Measurements from ENCODE around the gene POLD4. TPM values are rescaled to one million over a fixed set of nuclear protein-coding genes. Genes with fewer than 3 reads are reported as not detected.
A peak's percentile ranks its signal among the peaks of the same experiment; 100 is the strongest.

POLD4 gene
- total RNA-seq, 2 donors from 2014 or later: 54.5 to 59.3 TPM

DNA sequence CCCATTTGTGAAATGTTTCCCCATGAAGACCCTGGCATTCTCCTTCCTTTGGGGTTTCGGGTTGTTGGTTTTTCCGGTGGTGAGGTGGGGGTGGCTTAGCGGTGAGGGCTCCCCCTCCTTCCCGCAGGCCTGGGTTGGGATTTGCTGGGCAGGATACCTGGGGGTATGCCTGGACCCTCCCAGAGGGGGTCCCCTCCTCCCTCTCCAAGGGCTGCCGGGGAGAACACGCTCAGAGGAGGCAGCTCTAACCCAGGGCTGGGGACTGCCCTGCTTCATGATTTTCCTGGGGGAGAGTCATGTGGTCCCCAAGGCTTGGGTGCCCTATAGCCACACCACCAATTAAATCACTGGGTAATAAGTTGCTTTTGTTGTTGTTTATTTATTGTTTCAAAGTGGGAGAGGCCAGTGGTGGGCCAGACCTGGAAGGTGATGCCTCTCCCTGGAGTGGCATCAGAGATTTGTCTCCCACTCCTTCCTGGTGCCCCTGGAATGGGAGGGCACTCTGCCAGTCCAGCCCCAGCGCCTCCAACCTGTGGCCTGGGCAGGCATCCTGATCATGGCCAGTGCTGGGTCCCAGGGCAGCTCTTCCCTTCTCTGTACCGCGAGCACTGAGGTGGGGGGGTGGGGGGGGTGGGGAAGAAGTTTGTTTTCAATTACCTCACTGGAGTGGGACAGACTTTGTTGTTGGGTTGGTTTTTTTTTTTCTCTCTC is 21.4 kb upstream of the POLD4 start:
- intact Hi-C loops (cut with DNase I): no loop called here
- no peak for ATAC-seq
- DNase-seq: no peak

DNA sequence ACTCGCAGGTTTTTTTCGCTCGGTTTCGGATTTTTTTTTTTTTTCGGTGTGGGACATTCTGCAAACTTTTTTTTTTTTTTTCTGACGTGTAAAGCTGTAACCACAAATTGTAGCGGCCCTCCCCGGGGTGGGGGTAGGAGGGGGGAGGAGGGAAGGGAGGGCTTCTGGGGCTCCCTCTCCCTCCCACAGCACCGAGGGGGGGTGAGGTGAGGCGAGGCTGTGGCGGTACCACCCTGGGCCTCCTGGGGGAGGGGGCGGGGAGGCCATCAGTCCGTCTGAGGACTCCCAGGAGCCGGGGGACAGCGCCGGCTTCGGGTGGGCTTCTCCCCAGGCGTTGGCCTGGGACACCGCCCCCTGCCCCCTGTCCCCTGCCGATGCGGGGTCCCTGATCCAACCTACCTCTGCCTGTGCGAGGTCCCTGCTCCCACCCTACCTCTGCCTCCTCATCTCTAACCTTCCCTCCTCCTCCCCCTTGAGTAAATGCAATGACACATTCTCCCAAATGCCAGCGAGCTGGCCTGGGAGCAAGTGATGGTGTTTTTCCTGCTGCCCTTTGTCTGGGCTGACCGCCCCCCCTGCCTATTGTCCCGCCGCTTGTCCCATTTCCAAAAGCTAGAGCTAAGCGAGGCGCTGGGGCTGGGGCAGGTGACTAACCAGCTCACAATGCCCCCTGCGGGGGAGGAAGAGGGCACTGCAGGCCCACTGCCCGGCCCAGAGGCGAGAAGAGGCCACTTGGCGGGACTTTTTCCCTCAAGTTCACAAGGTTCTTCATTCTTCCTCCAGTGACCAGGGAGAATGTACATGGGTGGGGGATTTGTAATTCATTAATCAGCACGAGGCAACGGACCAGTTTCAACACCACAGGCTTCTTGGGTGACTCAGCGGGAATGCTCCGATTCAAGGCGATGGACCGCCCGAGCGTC is 20.6 kb upstream of the POLD4 start:
- peak; percentile 58 to 67 for ATAC-seq
- DNase-seq: peak; percentile 87
- intact Hi-C loops (cut with DNase I): no loop called here

DNA sequence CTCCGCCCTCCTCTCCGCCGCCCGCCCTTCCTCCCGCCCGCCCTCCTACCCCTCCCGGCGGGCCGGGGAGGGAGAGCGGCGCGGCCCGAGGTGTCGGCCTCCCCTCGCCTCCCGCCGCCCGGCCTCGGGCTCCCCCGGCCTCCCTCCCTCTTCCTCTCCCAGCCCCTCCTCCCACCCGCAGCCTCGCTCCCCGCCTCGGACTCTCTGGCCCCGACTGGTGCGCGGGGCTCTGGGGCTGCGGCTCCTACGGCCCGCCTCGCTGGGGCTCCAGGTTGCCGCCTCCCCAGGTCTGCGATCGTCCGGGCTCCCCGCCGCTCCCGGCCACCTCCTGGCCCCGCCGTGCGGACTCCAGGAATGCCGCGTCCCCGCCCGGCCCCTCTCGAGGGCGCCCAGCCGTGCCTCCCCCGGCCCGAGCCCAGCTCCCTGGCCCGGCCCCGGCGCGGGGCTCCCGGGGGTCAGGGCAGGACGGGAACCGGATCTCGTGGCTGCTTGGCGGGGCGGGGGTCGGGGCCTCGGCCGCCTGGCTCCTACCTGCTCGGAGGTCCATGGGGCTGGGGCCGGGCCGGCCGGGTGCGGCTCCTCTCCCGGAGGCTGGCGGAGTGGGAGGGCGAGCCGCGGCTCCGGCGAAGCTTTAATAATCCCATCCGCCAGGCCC is 19.8 kb upstream of the POLD4 start, which contains the start of gene CLCF1:
TSS of gene CLCF1 (minus strand) at position 606 of the 655 bp plus-strand sequence. CDS start at position 547, 59 bp downstream.
- peak; percentile 58 to 71 for ATAC-seq
- peak; percentile 80 for DNase-seq
- intact Hi-C loops (cut with DNase I): no loop called here

DNA sequence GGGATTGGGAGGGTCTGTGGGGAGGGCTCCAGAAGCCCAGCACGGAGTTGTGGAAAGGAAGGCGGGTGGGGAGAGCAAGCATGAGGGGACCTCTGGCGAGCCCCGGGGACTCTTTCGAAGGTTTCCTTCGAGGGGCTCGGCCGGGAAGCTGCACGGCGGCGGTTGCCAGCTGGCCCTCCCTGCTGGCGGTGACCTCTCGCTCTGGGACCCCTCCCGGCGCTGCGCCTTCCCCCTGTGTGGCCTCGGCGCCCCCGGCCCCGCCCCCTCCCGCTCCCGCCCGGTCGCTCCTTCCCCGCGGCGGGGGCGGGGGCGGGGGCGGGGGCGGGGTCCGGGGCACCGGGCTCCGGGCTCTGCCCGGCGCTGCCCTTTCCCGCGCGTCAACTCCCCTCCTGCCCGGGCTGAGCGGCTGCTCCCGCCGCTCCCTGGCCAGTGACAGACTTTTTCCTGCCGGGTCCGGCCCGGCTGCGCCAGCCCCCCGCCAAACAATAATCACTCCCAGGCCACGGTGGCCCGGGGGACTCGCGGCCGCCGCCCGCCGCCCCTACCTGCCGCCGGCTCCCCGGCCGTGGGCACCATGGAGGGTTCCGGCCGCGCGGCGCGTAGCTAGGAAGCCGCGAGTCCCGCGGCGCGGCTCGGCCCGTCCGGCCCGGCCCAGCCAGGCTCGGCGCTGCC is 19.1 kb upstream of the POLD4 start:
- intact Hi-C loops (cut with DNase I): no loop called here
- DNase-seq (peak; percentile 56), ATAC-seq (peak; percentile 2 to 31)

DNA sequence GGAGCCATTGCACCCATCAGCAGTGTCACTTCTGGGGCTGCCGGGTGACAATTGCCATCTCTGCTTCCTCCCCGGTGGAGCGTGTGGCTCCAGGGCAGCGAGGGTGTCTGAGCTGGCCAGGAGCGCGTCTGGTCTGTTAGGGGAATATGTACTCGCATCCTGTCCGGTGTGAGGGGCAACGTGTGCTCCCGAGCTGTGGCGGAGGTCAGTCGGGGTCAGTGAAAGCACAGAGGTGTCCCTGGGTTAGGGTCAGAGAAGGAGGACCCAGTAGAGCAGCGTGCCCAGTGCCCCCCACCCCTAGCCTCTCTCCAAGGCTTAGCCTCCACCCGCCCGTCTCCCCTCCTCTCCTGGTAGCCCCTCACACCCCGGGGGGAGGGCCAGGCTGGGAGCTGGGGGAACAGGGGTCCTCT is 18.6 kb upstream of the POLD4 start:
- intact Hi-C loops (cut with DNase I): no loop called here
- ATAC-seq (no peak), DNase-seq (no peak)

DNA sequence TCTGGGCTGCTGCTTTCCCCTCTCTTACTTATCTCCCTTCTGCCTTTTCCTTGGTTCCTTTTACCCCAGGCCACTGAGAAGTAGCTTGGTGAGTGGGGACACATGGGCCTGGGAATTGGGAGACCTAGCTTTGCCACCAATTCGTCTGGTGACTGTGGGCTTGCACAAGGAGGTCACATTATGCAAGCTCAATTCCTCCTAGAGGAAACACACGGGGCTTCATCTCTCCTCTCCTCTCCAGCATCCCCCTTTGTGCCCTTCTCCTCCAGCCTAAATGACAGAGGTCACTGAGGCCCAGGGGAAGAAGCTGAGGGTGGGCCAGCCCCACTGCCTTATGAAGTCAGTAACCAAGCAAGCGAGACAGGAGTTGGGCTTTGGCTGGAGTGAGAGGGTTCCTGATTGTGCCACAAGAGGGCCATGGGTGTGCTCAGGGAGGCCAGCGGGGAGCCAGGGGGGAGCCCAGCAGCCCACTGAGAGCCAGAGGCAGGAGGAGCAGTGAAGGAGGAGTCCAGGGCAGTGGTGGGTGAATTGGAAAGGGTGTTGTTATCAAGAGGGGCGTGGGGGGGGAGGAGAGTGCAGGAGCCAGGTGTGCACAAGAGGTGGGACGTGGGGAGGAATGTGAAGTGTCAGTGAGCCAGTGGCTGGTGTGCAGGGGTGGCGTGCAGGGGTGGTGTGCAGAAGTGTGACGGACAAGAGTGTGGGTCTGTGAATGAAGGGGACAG is 18.0 kb upstream of the POLD4 start:
- DNase-seq: no peak
- peak in 1 of 2 donors; percentile 6 for ATAC-seq
- intact Hi-C loops (cut with DNase I): no loop called here

DNA sequence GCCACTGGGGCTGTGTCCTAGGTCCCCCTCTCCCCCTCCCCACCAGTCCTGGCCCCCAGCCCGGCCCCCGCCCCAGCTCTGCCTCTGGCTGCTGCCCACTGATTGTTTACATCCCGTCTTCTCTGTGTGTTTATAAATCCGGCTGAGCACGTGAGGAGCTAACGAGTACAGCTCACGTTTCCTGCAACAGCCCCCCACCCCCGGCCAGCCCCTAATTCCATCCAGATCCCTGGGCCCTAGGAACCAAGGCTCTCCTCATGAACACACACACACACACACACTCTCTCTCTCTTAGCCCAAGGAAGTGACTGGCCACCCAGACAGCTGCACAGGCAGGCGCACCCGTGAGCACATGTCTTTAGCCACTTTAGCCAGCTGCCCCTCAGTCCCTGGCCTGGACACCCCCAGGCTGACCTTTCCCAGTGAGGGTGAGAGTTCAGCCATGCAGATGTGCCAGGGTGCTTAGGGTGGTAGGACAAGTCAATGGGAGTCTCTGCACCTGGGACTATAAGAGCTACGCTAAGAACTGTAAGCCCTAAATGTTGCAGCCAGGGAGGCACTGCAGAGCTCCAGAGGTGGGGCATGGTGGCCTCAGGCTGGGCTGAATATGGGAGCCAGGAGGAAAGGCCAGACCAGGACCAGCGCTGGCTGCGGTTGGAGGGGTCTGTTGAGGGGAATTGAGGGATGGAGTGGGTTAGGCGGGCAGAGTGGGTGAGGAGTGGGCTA is 17.2 kb upstream of the POLD4 start:
- intact Hi-C loops (cut with DNase I): no loop called here
- ATAC-seq: no peak
- no peak for DNase-seq

DNA sequence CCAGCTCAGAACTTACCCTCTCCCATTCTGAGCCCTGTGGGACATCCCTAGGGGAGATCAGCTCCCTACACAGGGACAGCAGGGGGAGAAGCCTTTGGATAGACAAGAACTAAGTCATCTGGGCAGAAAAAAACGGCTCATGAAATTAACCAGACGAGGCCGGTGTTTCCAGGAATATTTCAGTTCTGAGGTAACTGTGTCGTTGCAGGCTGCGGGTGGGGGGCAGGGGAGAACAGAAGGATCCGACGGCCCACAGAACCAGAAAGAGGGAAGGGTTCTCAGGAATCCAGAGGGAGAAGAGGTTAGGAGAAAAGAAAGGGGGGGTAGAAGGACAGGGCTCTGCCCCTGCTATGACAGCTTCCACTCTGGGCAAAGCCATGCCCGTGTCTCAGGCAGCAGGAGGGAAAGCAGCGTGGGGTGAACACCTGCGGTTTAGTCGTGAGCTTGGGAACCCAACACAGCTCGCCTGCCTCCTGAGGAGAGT is 16.5 kb upstream of the POLD4 start:
- no peak for DNase-seq
- no peak for ATAC-seq
- intact Hi-C loops (cut with DNase I): no loop called here

DNA sequence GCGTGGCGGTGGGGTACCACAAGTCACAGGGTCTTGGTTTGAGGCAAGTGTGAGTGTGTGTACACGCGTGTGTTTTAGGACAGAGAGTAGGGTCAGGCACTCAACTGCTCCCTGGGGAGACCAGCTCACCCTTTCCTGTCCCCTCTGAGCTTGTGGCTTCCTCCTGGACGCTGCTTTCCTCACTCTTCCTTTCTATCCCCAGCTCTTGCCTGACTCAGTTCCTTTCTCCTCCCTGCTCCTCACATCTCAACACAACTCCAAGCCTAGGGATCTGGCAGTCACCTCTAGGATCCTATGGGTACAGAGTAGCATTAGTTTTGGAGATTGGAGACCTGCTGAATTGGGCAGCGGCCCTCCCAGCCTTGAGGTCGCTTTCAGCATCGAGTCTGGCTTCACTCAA is 15.9 kb upstream of the POLD4 start:
- intact Hi-C loops (cut with DNase I): no loop called here
- ATAC-seq: no peak
- no peak for DNase-seq

DNA sequence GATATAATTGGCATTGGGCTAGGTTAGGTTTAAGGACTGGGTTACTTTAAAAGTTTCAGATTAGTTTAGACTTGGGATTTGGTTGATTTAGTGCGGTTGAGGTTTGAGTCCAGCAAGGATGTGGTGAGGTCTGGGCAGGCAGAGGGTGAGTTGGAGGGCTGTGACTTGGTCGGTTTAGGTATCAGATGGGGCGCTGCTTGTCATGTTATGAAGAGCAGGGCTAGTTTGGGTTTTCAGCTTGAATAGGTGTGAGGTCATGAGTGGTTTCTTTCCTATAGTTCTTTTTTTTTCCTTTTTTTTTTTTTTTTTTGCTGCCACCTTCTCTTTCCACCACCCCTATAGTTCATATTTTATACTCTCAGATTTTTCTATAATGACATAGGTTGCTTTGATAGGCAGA is 15.3 kb upstream of the POLD4 start:
- intact Hi-C loops (cut with DNase I): no loop called here
- ATAC-seq (no peak), DNase-seq (no peak)

DNA sequence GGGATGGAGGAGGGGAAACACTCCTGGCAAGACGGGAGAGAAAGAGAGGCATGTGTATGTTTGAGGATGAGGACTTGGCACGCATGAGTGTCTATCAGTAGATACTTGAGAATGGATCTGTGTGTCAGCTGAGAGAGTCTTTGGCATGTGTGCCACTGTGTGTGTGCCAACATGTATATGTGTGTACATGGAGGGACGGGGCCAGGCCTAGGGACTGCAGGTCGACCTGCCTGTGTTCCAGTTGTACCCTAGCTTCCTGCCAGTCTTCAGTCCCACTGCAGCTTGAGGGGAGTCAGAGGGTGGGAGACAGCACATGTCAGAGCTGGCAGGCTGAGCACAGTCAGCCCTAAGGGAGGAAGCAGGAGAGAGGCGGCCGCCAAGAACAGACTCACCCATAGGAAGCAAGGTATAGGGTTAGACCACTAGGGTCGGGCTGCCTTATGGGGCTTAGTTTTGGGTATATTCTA is 14.4 kb upstream of the POLD4 start:
- ATAC-seq: peak in 1 of 2 donors; percentile 6
- intact Hi-C loops (cut with DNase I): no loop called here
- no peak for DNase-seq

DNA sequence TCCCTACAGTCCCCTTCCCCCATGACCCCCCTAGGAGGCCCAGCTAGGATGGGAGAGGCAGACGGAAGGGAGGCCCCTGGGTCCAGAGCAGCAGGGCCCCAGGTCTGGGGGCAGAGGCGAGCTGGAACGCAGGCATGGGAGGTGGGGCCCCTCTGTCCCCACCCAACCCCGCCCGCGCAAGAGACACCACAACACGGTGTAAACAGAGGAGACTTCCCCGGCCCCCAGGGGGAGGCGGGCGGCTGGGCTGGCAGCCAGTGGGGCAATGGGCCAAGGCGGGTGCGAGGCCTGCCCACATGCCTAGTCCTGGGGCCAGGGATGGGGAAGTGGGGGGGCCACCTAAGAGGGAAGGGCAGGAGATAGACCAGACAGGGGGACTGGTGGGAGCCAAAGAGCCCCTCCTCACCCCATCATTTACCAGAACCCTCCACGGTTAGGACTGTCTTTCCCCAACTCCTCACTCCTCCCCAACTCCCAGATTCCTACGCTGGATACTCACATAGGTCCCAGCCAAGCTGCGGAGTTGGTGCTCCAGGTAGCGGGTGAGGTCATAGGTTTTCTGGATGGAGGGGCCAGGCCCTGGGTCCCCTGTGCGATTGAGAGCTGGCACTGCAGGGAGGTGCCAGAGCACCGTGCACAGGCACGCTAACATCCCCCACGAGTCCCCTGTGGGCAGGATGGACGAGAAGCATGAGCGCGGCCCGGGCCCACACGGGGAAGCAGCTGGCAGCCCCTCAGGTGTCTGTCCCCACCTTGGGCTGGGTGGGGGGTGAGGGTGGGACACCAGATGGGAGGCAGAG is 13.8 kb upstream of the POLD4 start:
- peak; percentile 60 for DNase-seq
- ATAC-seq: peak; percentile 34 to 58
- intact Hi-C loops (cut with DNase I): no loop called here

DNA sequence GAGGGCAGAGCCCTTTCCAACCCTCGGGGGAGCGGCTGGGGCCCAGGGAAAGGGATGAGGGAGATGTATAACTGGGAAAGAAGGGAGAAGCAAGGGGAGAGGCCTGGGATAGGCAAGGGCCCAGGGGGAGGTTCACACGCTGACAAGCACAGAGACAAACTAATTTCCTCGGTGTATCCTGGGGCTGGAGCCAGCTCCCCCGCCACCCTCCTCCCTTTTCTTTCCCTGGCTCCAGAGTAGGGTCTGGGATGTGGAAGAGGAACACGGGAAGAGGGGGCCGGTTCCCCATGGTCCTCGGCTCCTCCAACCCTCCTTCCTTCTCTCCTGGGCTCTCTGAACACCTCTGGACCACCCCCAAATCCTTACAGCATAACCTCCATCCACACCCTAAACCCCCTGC is 13.2 kb upstream of the POLD4 start:
- intact Hi-C loops (cut with DNase I): no loop called here
- ATAC-seq (peak; percentile 56 to 62), DNase-seq (no peak)

DNA sequence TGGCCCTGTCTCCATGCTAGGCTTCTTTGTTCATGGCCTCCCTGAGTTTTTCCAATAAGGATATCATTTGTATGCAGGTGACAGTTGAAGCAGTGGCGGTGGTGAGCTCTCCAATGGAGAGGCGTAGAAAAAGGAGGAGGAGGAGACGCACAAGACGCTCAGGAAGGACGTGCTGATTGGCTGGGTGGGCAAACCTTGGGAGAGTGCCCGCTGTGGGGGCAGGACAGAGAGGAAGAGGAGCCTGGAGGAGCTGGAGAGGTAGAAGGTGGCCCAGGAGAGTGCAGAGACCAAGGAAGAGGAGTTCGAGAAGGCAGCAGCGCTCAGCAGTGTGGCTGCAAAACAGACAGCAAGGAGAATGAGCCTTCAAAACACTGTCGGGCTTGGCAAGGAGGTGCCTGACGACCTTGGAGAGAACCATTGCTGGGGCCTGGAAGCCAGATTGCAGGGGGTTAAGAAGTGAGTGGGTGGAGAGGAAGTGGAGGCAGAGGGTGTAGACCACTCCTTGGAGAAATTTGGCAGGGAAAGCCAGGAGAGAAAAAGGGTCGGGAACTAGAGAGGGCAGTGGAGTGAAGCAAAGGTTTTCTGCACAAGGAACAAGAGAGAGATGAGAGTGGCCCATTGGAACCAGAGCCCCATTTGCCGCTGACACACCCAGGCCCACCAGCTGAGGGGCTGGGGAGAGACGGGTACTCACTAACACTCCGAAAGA is 12.5 kb upstream of the POLD4 start:
- ATAC-seq: peak in 1 of 2 donors; percentile 5
- no peak for DNase-seq
- intact Hi-C loops (cut with DNase I): no loop called here

DNA sequence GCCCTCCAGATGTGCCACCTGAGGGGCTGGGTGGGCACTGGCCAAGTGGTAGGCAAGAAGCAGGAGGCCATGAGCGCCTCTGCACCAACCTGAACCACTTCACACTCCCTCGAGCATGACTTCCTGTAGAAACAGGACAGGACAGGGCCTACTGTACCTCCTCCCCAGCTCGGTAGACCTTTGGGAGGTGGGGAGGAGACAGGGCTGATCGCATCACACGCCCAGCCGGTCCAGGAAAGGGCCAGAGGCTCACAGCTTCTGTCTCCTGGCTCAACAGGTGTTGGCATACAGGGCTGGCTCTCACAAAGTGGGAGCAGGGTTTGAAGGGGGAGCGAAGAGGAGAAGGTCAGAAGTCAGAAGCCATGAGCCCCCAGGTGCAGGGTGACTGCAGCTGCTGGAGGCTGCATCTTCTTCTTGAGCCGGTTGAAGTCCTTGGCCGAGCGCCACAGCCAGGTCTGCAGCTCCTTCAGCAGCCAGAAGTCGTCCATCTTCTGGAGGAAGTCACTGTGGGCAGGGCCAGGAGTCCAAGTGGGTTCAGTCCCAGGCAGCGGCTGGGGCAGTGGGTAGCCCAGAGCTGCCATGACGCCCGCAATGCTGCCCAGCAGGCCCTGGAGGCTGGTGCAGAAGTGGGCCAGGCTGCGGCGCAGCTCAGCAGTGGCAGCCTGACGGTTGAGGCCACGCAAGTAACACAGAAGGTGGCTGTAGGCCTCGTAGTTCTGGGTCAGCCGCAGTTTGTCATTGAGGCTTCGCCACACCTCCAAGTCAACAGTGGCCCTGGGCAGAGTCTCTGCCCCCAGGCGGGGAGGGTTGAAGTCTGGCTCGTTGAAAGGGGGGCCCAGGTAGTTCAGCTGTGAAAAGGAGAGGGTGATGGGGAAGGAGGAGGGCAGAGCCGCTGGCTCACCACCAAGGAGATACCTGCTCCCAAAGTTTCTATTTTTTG is 11.7 kb upstream of the POLD4 start:
- DNase-seq (no peak), ATAC-seq (no peak)
- intact Hi-C loops (cut with DNase I): no loop called here

All from left cardiac atrium (tissue), 4 donors.